Fibroblast of the aortic adventitia (primary cell): ENCODE measurements around the gene LYPD6. TPM values are rescaled to one million over a fixed set of nuclear protein-coding genes. Genes with fewer than 3 reads are reported as not detected.

Experiments
- DNase-seq: peaks from one replicate; pipeline ENCODE4 v3.0.0-alpha.2; 2010; ENCODE audit warnings: low read depth
- H3K4me3 ChIP-seq: 2 replicates; pipeline ENCODE4 v1.5.1; 2011; ENCODE audit warnings: low read depth, mild to moderate bottlenecking, control low read depth, low read length, moderate library complexity
- total RNA-seq: library from RNA; depleted of rRNA; stranded (reverse); fragments of >200 nt; gene quantifications from 2 replicates; pipeline ENCODE4 v1.2.3, GENCODE V29; 2012; ENCODE audit warnings: low replicate concordance
- TF ChIP-seq, protein P1 (sequence below): IDR thresholded peaks from 2 replicates; pipeline ENCODE4 v1.5.1; 2011; ENCODE audit warnings: mild to moderate bottlenecking, low read length, control low read depth, inconsistent platforms; ENCODE audit not compliant: insufficient read depth

The LYPD6 gene
- total RNA-seq, 1 donor = 0.54 TPM

DNA sequence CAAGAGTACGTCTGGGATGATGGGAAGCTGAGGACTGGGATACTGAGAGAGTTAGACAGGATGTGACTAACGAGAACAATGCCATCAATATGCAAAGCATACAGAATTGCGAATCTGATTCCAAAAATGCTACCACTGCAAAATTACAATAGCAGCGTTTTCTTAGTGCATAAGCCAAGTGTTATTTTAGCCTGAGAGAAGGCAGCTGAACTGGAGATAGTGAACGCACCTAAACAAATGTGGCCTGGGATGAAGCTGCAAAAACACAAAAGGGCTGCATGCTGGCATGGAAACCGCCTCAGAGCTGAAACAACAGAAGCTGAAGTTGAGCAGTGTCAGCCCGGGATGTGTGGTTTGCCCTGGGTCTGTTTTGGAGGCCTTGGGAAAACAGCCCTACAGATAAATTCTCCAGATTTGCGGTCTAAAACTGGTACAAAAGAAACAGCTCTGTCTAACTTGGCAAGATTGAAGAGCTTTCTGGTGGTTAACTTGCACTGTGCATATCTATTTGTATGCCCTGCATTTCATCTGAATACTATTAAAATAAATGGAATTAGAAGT is 45.5 kb downstream of the LYPD6 start:
- TF ChIP-seq, protein P1, sequence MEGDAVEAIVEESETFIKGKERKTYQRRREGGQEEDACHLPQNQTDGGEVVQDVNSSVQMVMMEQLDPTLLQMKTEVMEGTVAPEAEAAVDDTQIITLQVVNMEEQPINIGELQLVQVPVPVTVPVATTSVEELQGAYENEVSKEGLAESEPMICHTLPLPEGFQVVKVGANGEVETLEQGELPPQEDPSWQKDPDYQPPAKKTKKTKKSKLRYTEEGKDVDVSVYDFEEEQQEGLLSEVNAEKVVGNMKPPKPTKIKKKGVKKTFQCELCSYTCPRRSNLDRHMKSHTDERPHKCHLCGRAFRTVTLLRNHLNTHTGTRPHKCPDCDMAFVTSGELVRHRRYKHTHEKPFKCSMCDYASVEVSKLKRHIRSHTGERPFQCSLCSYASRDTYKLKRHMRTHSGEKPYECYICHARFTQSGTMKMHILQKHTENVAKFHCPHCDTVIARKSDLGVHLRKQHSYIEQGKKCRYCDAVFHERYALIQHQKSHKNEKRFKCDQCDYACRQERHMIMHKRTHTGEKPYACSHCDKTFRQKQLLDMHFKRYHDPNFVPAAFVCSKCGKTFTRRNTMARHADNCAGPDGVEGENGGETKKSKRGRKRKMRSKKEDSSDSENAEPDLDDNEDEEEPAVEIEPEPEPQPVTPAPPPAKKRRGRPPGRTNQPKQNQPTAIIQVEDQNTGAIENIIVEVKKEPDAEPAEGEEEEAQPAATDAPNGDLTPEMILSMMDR = no peak
- H3K4me3 ChIP-seq = no peak overlapping the region
- no peak for DNase-seq

DNA sequence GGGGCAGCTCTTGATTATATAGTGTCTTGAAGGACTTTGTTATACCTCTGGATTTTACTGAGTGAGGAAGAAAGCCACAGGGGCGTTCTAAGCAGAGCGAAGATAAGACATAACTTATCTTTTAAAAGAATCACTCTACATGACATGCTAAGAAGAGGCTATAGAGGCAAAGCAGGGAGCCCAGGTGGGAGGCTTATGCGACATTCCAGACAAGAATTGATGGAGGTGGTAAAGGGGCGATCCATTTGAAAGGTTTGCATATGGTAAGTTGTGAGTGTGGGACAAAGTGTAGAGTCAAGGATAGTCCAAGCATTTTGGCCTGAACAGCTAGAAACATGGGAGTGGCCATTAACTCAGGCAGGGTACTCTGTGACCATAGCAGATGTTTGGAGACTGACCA is 49.8 kb downstream of the LYPD6 start:
- TF ChIP-seq, protein P1 = no peak
- no peak for DNase-seq
- H3K4me3 ChIP-seq = no peak overlapping the region

DNA sequence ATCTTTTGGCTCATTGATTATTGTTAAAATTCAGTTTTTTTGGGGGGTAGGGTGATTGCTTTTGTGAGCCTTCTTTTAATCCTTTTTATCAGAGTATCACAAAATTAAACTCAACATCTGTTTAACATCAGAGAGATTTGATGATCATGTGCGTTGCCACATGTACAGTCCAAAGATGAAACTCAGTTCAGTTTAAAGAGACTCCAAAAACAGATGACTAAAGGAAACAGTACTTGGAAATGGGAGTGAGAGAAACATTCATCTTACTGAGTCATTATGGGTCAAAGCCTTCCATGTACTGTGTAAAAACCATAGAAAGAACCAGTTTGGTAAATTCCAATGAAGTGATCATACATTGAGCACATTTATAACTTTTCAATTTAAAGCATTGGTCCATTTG is 53.0 kb downstream of the LYPD6 start:
- TF ChIP-seq, protein P1 = no peak
- peak; percentile 31 for DNase-seq
- no peak overlapping the region for H3K4me3 ChIP-seq

DNA sequence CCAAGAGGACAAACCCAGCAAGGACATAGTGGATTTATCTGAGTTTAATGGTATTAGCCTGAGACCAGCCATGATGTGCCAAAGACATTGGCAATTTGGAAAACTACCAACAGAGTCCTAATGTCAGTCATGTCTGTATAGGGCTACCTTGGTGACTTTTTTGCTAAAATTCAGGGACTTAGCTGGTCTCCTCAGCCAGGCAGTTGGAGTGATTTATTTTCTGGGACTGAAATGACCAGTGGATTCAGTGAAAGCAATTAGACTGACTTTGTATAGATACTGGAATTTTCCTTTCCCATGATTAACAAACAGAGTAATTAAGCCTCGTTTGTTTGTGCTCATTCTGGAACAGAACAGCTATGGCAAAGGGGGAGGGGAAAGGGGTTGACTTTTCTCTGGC is 55.0 kb downstream of the LYPD6 start:
- DNase-seq = no peak
- TF ChIP-seq, protein P1 = no peak
- H3K4me3 ChIP-seq = no peak overlapping the region

DNA sequence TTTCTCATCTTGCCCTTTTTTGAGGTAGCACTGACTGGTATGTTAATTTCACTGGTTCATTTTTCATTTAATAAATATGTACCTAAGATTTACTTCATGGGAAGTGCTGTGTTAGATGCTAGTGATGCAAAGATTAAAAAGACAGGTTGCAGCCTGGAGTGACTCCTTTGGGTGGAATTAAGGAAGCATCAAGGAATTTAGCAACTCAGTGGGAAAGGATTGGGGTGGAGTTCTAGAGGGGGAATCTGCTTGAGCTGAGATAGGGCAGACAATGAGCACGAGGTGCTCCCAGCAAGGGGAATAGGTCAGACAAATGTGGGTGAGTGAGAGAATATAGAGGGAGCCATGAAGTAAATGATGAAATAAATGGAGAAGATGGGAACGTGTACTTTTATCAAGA is 57.0 kb downstream of the LYPD6 start:
- no peak overlapping the region for H3K4me3 ChIP-seq
- TF ChIP-seq, protein P1 = no peak
- DNase-seq = no peak

DNA sequence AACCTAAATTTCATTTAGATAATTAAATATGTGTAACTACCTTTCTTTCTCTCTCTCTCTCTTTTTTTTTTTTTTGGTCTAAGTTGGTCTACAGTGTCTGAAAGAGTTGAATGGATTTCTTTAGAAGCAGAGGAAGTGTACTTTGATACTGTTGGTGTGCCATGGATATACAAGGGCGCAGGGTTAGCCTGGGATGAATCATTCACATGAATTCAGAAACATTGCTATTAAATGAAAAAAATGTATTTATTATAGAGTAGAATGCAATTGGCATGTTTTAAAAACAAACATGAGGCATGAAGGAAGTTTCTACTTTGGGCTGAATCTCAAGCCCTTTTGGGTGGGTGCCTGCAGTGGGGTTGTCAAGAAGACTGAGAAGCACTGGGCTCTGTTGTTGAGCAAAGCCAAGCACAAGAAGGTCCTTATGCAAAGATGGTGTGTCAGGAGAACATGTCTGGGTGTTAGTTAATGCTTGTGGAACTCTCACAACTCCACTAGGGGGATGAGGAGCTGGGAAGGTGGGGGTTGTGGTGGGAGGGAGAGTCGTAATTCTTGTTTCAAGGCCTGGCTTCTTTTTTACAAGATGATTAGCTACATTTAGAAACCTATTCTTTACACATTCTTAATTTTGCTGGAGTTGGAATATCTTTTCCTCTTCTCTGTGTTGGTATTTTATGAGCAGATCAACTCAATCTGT is 57.9 kb downstream of the LYPD6 start:
- no peak for DNase-seq
- TF ChIP-seq, protein P1 = no peak
- H3K4me3 ChIP-seq = no peak overlapping the region
